HG02610 (cell line): ENCODE data around the gene HIRA.
A peak's percentile ranks its signal among the peaks of the same experiment; 100 is the strongest.

Experiments
- ATAC-seq: cut with Tn5 transposase; IDR thresholded peaks from one replicate; pipeline ENCODE4 v1.9.1; 2021; ENCODE audit warnings: mild to moderate bottlenecking, moderate library complexity; ENCODE audit not compliant: unreplicated experiment

HIRA gene

GRCh38 chr22:19464546-19464945, 33.0 kb upstream of the HIRA start:
- ATAC-seq: no peak

GRCh38 chr22:19463491-19464469, 32.2 kb upstream of the HIRA start:
- no peak for ATAC-seq

- ATAC-seq: no peak
Observed at GRCh38 chr22:19463008-19463407, 31.5 kb upstream of the HIRA start.

DNA sequence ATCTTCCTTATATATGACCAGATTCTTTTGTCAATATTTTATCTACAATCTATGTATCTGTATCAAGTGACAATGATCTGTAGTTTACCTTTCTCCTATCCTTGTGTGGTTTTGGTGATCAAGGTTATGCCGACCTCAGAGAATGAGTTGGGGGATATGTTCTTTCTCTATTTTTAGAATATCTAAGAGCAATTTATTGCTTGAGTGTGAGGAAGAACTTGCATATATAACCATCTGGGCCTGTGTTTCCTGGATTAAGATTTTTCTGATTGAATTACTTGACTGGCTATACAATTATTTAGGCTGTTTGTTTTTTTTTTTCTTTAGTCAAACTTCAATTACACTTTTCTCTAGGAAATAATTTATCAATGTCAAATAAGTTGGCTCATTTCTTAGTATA, 30.0 kb upstream of the HIRA start:
- no peak for ATAC-seq

DNA sequence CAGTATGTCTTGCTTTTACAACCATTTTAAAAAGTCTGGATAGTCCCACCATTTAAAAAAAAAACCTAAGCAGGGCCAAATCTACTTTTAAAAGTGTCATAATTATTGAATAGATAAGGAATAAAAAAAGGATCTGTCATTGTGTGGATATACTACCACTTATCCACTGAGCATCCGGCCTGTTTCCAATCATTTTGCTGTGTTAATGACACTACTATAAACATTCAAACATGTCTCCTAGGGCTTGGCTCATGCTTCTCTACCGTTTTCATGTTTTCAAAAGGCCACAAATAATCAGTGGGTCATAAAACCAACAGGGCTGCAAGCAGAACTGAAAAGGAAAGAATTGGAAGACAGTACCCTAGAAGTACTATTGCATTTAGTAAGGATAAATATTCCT, 28.5 kb upstream of the HIRA start:
- no peak for ATAC-seq

DNA sequence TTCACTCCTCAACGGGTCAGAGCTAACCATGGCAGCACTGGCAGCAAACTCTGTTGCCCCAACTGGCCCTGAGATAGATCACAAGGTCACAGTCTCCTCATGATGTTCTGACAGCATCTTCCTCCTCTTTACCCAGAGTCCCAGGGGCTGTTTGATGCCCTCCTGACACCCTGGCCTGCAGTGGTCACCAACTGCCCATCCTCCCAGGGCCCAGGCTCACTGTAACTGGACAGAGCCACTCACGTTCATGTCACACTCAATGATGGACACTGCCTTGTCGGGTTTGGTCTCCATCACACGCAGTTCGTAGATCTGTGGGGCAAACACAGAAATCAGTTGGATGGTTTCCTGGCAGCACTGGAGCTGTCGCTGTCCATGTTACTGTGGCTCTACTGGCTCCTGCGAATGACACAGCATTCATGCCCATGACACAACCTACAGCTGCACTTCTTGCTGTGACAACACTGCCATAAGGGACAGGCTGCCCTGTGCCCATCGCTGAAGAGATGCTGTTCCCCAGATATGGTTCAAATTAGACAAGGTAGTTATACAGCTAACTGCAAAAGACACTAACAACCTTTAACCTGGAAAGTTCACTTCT, 26.4 kb upstream of the HIRA start:
- no peak for ATAC-seq

- no peak for ATAC-seq
Observed at GRCh38 chr22:19456541-19456940, 25.0 kb upstream of the HIRA start.

DNA sequence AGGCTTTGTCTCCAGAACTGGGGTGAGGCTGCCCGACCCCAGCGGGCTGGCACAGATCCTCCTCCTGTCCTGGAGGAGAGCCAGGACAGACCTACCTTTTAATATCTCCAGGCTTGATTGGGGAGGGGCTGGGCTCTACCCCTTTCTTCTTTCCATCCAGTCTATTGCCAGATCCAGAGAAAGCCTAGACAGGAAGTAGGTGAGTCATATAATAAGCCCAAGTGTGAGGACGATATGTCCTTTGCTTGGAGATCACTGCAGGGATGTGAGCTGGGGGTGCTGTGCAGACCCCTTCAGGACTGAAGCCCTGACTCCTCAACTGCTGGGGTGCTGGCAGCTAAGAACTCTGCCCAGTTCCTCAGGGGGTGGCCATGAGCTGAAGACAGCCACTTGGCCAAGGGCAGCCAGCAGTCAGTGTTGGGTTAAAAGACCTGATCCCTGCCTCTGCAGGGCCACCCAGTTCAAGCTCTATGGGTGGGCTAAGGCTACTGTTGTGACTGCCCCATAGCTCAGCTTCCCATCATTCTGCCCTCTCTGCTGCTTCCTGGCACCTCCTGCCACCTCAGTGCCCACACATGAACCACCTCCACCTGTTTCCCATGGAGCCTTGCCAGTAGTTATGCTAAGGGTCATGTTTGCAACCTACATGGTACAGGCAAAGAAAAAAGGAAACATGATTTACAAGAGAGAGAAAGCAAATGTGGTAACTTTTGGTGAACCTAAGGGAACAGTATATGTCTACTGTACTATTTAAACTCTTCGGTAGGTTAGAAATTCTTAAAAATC, 24.2 kb upstream of the HIRA start:
- no peak for ATAC-seq

DNA sequence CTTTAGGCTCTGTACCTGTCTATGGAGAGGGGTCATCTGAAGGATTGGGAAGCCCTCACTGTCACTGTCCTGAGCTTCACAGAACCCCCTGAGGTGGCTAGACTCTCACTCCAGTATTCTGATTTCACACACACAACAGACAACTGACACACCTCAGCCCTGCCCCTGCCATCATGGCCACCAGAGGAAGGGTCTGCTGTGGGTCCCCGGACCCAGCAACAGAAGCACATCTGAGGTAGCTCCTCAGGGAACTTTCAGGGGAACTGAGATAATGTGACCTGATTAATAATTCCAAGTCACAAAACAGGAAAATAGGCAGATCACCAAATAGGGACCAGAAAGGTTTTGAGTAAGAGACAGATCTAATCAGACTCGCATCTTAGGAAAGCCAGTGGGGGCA, 23.5 kb upstream of the HIRA start:
- ATAC-seq: no peak

DNA sequence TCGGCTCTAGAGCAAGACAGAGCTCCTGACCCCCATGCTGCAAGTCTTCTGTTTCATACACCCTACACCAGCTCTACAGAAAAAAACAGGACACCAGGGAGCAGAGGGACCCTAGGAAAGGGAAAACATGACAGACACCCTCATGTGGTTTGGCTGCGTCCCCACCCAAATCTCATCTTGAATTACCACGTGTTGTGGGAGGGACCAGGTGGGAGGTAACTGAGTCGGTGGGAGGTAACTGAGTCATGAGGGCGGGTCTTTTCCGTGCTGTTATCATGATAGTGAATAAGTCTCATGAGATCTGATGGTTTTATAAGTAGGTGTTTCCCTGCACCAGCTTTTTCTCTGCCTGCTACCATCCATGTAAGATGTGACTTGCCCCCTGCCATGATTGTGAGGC, 22.6 kb upstream of the HIRA start:
- ATAC-seq: no peak

GRCh38 chr22:19453718-19454117, 22.2 kb upstream of the HIRA start:
- no peak for ATAC-seq

DNA sequence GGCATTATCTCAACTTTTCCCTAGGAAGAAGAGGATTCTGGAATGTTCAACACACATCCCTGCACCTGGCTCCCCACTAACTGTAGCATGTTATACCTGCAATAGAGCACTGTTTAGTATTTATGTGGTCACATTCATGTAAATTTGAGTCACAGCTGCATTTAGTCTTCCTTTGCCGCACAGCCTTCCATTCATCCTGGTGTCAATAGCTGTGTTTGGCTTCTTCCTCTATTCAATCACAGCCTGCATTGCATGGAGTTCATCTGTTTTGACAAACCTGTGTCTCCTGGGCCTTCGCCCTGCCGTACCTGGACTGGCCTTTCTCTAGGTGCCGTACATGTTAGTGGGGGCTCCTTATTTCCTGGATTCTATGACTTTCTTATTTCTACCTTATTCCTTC, 20.0 kb upstream of the HIRA start:
- ATAC-seq: no peak

GRCh38 chr22:19450363-19451175, 19.0 kb upstream of the HIRA start:
- no peak for ATAC-seq

DNA sequence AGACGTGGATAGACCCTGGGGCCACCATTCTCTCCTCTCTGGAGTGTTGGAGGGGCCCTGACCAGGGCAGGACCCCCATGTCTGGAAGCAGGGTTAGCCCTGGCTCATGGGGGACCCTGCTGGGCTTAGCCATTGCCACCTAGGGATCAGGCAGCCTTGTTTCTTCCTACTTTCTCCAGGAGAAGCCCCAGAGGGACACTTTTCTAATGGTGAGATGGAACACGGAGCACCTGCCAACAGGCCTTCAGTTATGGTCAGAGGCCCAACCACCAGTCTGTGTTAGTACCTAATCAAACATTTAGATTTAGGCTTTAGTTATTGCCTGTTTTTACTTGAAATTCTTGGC, 17.9 kb upstream of the HIRA start:
- no peak for ATAC-seq

DNA sequence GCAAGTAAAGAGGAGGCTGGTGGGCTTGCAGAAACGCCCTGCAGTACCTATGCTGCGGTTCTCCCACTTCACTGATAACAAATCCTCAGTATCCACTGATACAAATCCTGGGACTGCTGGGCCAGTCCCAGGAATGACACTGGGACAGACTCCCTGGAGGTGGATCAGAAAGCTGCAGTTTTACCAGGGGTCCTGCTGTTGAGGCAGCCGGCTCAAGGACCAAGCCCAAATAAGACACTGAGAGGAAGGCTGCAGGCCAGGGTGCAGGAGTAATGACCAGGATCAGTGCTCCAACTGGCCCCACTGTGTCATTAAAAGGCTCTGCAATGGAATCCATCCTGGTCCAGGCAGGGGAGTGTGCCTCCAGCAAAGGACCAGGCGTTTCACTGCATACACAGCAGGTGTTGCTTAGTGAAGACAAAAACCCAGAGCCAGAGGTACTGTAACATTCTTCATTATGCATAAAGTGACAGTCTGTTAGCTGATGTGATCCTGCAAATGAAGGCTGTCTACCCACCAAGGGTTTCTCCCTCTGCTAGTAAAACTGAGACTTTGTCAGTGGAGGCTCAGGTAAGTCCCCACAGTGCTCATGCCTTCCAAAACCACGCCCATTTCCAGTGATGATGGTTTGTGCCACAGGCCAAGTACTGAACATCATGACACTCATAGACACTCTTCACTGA, 17.3 kb upstream of the HIRA start:
- ATAC-seq: peak; percentile 32

GRCh38 chr22:19448076-19448607, 16.6 kb upstream of the HIRA start:
- ATAC-seq: peak; percentile 36

DNA sequence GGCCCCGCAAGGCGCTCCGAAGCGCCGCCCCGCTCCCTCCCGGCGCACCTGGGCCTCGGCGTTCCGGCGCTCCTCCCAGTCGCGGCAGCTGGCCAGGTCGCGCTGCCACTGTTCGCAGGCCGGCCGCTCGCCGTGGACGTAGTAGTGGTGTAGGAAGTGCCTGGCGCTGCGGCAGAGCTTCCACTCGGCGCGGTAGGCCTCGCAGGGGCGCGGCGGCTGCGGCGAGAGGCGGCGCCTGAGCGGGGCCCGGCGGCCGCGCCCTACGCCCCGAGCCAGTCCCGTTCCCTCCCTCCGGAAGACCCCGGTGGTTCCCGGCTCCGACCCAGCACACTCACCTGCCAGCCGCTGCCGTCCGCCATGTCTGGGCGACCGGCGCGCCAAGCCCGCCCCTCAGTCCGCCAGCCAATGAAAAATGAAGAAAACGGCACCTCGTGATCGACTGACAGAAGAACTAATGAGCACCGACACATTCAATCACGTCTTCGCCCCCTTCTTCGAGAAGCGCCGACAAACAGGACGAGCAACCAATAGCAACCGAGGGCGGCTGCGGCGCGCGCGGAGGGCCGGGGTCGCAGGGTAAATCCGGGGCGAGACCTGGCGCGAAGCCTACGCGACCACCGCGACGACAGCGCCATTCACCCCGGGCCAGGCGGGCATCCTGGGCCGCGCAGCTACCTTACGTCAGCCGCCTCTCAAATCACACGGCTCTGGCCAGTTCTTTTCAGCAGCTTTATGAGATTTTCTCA, 16.0 kb upstream of the HIRA start, which contains the start of gene C22orf39:
Gene C22orf39 (minus strand): TSS at position 382 of the 746 bp plus-strand sequence. CDS start 23 bp downstream, at position 359.
- ATAC-seq: peak; percentile 77

DNA sequence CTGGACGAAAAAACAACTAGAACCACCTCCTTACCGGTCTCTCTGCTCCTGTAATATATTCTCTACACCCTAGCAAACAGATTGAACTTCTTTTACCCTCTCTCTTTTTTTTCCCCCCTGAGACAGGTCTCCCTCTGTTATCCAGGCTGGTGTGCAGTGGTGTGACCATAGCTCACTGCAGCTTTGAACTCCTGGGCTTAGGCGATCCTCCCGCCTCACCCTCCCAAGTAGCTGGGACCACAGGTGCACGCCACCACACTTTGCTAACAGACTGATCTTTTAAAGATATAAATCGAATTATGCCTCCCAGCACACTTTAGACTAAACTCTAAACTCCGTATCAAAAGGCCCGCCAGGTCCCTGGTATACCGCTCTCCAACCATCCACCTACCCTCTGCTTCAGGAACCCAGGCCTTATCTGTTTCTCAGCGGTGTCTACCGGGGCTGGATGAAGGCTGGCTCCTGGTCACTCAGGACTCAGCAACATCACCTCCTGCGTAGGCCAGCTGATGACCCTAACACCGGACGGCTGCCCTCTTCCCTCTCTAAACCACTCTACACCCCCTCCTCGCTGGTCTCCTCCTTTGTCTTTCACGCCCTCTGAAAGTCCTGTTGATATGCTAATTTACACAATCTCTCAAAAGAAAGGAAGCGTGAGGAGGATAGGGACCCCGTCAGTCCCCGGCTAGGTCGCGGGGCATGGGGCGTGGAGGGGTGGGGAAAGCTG, 15.2 kb upstream of the HIRA start:
- no peak for ATAC-seq
